DMS114 treated with DMSO at 0.1 percent for 48 hours (cell line): ENCODE results near the gene OTUD5.

ENCODE experiments used
- DNase-seq: peaks from one replicate; lab custom pipeline; 2025; ENCODE audit not compliant: unreplicated experiment; lab: John Stamatoyannopoulos, UW

The OTUD5 gene

GRCh38 chrX:48937054-48937907 is 20.1 kb downstream of the OTUD5 start:
- no peak for DNase-seq

- DNase-seq, result no peak
Measured at GRCh38 chrX:48936429-48937053, 20.9 kb downstream of the OTUD5 start.

- no peak for DNase-seq
Measured at GRCh38 chrX:48935301-48935670, 22.1 kb downstream of the OTUD5 start.

DNA sequence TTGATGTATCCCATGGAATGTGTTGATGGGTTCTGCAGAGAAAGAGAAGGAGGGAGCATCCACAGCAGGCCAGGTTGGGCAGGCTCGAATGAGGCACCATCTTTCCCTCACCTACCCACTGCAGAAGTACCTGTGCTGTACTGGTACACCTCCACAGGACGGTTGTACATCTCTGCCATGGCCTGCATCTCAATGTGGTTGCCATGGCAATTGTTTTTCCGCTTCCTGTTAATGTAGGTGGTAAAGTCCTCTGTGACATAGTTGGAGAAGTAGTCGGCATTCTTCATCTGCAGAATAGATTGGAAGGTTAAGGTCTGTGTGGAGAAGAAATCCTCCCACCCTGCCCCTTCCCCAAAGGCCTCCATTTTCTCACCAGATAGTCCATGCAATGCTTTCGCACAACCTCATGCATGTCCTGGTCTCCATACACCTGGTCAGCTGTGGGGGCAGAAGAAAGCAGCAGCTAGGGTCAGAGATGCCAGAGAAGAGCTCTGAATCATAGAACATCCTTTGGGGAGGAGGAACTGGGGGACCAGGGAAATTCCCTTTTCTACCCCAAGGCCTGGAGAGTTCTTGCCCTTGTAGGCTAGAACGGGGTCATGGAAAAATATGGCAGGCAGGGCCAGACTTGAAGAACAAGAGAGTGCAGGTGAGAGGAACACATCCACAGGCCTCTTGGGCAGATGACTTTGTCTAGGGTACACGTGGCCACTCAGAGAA is 22.7 kb downstream of the OTUD5 start:
- DNase-seq, result no peak

DNA sequence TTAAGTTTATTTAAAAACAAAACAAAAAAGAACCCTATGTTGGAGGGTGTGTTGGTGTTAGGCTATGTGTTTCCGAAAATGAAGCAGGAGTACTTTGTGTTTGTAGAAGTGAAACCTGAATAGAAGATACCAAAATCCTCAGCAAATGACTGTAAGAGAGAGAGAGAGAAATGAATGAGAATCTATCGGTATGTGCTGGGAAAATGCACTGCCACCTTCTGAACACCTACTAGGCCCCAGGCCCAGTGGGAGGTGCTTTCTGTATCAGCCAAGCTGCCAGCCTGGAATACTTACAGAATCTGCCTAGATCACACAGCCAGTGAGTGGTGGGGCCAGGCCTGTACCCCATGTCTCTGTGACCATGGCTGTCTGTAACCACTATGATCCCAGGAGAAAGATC is 23.6 kb downstream of the OTUD5 start:
- DNase-seq, result no peak

- no peak for DNase-seq
Measured at GRCh38 chrX:48927736-48928382, 29.5 kb downstream of the OTUD5 start.

DNA sequence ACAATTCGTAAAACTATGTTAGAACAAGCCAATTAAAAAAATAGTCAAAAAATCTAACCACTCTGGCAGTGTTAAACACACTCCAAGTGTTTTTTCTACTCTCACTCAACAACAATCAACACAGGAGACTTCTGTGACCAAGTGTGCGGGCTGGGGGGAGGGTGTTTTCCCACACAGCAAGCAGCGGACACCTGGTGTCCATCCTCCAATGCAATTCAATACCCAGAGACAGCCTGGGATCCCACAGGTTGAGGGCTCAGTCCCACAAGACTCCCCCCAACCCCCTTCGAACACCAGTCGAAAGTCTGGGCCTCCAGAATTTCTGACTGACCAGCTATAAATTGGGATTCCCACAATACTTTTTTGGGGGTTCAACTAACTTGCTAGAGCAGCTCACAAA is 30.3 kb downstream of the OTUD5 start:
- DNase-seq, result no peak

DNA sequence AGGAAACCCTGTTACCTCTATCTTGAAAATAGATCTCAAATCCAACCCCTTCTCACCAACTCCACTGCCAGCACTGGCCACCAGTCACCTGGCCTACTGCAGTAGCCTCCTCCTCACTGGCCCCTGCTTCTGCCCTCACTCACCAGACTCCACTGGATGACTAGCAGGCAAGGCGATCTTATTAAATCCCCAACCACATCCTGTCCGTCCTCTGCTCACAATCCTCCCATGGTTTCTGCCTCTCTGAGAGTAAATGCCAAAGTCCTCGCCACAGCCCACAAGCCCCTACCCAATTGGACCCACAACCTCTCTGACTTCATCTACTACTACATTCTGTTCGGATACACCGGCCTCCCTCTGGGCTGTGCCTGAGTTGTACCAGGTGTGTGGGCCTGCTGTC is 33.1 kb downstream of the OTUD5 start:
- no peak for DNase-seq

GRCh38 chrX:48923771-48924170 is 33.6 kb downstream of the OTUD5 start:
- DNase-seq, result no peak

DNA sequence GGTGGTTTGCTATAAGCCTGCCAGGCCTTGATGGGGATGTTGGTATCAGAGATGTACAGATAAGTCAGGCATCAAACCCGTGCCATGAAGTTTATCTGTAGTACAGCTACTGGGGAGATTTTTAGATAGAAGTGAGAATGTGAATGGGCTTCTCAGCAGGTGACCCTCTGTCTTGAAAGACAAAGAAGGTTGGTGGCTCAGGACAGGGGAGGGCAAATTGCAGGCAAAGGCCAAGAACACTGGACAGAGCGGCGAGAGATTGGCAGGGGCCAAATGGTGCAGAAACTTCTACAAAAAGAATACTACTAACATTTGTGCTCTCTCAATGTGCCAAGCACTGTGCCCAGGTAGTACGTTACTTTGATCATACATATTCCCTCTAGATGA is 36.7 kb downstream of the OTUD5 start:
- no peak for DNase-seq

GRCh38 chrX:48919947-48920717 is 37.3 kb downstream of the OTUD5 start:
- no peak for DNase-seq

GRCh38 chrX:48919360-48919841 is 38.0 kb downstream of the OTUD5 start:
- DNase-seq, result no peak

DNA sequence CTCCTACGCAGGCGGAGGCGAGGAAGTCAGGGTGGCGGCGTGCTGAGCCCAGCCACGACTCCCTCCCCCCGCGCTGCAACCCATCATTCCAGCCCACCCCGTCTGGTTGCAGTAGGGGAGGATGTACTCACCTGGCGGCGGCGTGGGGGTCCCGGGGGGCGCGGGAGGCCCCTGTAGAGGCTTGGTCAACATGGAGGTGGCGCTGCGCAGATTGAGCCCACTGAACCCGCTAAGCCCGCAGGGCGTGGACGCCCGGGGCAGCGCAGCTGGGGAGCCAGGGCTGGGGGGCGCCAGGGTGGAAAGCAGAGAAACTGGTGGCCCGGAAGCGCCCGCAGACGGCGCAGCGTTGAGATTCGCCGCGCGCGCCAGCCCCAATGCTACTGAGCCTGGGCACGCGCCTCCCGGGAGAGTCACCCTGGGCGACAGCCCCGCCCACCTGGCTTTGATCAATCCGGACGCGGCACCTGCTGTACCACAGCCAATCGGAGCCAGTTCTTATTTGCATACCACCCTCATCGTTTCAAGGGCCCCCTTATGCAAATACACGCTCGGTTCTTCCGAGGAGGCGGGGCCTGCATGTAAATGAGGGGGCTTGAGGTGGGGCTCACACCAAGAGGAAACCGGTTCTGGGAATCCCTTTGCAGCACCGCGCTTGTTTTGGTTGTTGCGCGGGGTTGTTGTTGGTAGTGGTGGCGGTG is 38.6 kb downstream of the OTUD5 start, which contains the start of gene PIM2:
Gene PIM2 (minus strand): TSS at position 382 of the 698 bp plus-strand sequence. CDS start 190 bp downstream, at position 192.
- DNase-seq, result peak; percentile 92

GRCh38 chrX:48918301-48918642 is 39.1 kb downstream of the OTUD5 start:
- DNase-seq, result no peak

GRCh38 chrX:48917139-48918001 is 40.0 kb downstream of the OTUD5 start:
- DNase-seq, result peak; percentile 87

GRCh38 chrX:48914593-48915493 is 42.6 kb downstream of the OTUD5 start:
- no peak for DNase-seq

GRCh38 chrX:48913605-48914366 is 43.6 kb downstream of the OTUD5 start:
- no peak for DNase-seq
